22Rv1 (cell line): Measurements from ENCODE around the gene ICA1.

ENCODE experiments used
- CTCF ChIP-seq: fragments of 450-650 bp; IDR thresholded peaks from 2 replicates; pipeline ENCODE4 v1.5.1; 2017; ENCODE audit warnings: mild to moderate bottlenecking
- ZFX ChIP-seq: fragments of 450-650 bp; IDR thresholded peaks from 2 replicates; pipeline ENCODE4 v1.6.1; 2017; ENCODE audit warnings: antibody characterized with exemption, borderline replicate concordance

GRCh38 chr7:8128449-8129317 is 133.3 kb downstream of the ICA1 start:
- TF ChIP-seq CTCF (no peak), ZFX (no peak)
